ENCODE data around the gene INPP5D.

DNA sequence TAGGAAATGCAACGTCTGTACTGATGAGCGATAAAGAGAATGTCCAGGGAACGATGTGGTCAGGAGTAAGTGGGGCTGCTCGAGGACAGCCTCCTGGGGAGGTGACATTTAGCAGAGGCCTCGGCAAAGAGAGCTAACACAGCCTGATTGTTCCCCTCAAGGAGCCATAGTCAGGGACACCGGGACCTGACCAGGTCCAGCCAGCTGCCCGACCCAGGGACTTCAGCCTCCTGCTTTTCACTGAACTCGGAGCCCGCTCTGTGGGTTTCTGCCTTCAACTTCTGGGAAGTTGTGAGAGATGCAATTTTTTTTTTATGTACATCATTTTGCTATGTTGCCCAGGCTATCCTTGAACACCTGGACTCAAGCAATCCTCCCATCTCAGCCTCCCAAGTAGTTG, 17.6 kb upstream of the INPP5D start:
- TF ChIP-seq POLR2A (IDR thresholded peaks at IDR 0.05) = no peak
- TF ChIP-seq, protein P1, sequence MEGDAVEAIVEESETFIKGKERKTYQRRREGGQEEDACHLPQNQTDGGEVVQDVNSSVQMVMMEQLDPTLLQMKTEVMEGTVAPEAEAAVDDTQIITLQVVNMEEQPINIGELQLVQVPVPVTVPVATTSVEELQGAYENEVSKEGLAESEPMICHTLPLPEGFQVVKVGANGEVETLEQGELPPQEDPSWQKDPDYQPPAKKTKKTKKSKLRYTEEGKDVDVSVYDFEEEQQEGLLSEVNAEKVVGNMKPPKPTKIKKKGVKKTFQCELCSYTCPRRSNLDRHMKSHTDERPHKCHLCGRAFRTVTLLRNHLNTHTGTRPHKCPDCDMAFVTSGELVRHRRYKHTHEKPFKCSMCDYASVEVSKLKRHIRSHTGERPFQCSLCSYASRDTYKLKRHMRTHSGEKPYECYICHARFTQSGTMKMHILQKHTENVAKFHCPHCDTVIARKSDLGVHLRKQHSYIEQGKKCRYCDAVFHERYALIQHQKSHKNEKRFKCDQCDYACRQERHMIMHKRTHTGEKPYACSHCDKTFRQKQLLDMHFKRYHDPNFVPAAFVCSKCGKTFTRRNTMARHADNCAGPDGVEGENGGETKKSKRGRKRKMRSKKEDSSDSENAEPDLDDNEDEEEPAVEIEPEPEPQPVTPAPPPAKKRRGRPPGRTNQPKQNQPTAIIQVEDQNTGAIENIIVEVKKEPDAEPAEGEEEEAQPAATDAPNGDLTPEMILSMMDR (IDR thresholded peaks at IDR 0.05) = no peak

Measured in testis (tissue), 2 donors.